H7 (cell line): ENCODE results near the gene POC5. TPM values are rescaled to one million over a fixed set of nuclear protein-coding genes. Genes with fewer than 3 reads are reported as not detected.
"Not testable (repeated sequence)": the region's sequence is repeated elsewhere in the genome, so short reads cannot be mapped to it uniquely, and the experiment has no call there.

Experiments
- DNase-seq: peaks from one replicate; pipeline ENCODE4 v3.0.0; 2012
- H3K27me3 ChIP-seq: 2 replicates; pipeline ENCODE4 v1.6.0; 2011; ENCODE audit warnings: mild to moderate bottlenecking, low read length; ENCODE audit not compliant: control insufficient read depth, insufficient read depth
- H3K36me3 ChIP-seq: replicated peaks from 2 replicates; pipeline ENCODE4 v1.5.1; 2011; ENCODE audit warnings: low read length; ENCODE audit not compliant: control insufficient read depth, insufficient read depth
- H3K4me3 ChIP-seq: 2 replicates; pipeline ENCODE4 v1.5.1; 2011; ENCODE audit warnings: low read depth, mild to moderate bottlenecking, control low read depth, low read length, moderate library complexity; ENCODE audit not compliant: insufficient read depth
- total RNA-seq: library from RNA; depleted of rRNA; stranded (reverse); fragments of >200 nt; shearing (Covaris generic); gene quantifications from 2 replicates; pipeline ENCODE4 v1.2.3, GENCODE V29; 2014

The POC5 gene
- total RNA-seq, 1 experiment from 2014 or later = 16.1 TPM

DNA sequence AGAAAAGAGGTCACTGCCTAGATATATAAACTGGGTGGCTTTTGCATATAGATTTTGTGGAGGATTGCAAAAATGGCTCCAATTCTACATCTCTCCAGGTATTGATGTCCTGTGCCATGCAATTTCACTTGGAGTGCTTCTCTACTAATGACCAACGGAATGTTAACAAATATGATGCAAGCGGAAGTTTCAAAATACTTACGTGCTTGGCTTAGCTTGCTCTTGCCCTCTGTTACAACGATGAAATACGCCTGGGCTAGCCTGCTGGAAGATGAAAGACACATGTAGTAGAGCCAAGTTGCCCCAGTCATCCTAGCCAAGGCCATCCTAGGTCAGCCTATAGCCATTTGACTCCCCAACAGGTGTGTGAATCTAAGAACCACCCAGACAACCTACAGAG is 3.6 kb upstream of the POC5 start:
- DNase-seq = no peak
- H3K27me3 ChIP-seq = no peaks in the 10 kb centered on the region
- H3K4me3 ChIP-seq = no peak overlapping the region
- H3K36me3 ChIP-seq = no peaks in the 10 kb centered on the region

DNA sequence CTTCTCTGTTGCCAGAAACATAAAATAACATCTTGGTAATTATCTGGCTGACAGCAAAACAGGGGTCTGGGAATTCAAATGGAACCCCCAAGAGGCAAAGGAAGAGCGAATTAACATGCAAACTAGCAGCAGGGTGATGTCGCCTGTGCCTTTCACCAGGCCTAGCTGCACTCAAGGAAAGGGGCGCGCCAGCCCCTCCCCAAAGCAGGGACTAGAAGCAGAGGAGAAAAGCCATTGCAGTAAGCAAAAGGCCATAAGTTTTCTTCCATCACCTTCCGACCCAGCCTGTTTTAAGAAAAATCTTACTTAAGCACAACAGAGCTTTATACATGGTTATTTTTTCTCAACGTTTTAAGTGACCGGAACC is 539 bp downstream of the POC5 start:
- peak overlapping the region; percentile 93 for H3K4me3 ChIP-seq
- no peaks in the 10 kb centered on the region for H3K27me3 ChIP-seq
- no peaks in the 10 kb centered on the region for H3K36me3 ChIP-seq
- DNase-seq = peak; percentile 44

DNA sequence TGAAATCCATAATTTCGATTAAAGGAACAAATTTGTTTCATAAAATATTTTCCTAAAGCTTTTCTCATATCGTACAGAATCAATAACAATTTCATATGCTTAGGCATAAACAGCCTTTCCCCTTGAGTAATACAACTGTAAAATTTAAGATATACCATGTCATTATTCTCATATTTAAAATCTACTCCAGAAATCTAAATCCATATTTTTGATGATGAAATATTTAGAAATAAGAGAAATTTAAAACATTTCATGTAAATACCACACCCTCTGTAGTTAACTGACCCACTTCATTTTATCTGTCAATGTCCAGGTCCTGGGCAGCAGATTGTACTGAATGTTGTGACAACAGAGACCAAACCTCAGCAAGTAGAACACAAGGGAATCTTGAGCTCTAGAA is 5.1 kb downstream of the POC5 start:
- Histone ChIP-seq H3K27me3 (no peaks in the 10 kb centered on the region), H3K36me3 (peaks cover 2% of the 10 kb centered on the region; the same call in 1 of the 2 replicates)

DNA sequence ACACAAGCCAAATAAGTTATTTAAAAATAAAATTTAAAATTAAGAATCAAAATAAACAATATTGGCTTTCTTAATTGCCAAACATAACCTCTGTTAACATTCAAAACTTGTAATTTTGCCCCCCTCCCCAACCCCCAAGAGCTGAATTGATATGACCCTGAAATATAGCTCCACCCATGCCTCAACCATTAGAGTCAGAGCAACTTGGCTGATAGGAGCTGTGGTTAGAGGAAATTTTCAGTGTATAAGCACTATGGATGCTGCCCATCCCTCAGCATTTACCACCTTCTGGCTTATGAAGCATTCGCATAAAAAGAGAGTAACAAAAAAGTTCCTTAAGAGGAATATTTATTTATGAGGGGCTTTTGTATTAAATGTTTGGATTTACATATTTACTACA is 6.1 kb downstream of the POC5 start:
- Histone ChIP-seq H3K4me3 (no peak overlapping the region), H3K27me3 (no peaks in the 10 kb centered on the region), H3K36me3 (peaks cover 2% of the 10 kb centered on the region; the same call in 1 of the 2 replicates)
- DNase-seq = no peak

More for the DNA sequence above, 5.1 kb downstream of the POC5 start:
- DNase-seq = no peak
- H3K4me3 ChIP-seq = no peak overlapping the region

DNA sequence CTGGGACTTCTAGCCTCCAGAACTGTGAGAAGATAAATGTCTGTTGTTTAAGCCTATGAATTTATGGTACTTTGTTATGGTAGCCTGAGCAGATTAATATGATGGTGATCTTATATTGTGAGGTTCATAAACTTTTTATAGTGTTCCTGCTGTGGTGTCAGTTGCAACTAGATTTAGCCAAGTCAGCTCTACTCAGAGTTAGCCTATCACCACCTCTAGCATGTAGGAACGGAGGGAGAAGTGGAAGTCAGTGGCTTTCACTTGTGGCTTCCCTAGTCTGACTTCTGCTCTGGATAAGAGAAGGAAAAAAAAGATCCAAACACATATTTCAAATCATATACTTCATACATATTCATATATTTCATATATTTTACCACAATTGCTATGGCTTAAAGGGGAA is 6.6 kb downstream of the POC5 start:
- DNase-seq = no peak
- no peak overlapping the region for H3K4me3 ChIP-seq
- H3K36me3 ChIP-seq = peaks cover 2% of the 10 kb centered on the region; the same call in 1 of the 2 replicates
- no peaks in the 10 kb centered on the region for H3K27me3 ChIP-seq

DNA sequence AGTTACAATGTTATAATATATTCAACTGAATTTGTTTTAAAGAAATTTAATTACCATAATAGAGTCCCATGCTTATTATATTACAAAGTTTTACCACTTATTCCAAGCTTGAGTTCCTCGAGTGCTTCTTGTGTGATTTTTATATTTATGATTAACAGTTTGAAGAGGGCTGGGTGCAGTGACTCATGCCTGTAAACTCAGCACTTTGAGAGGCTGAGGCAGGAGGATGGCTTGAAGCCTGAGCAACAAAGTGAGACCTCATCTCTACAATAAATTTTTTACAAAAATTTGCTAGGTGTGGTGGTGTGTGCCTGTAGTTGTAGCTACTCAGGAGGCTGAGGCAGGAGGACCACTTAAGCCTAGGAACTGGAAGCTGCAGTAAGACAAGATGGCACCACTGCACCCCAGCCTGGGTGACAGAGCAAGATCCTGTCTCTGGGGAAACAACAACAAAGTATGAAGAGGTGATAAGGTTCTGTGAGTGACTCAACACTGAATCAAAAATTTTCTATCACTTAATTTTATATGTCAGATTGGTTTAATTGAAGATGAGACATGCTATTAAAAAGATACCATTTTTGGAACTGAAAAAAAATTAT is 9.2 kb downstream of the POC5 start:
- Histone ChIP-seq H3K4me3 (no peak overlapping the region), H3K27me3 (no peaks in the 10 kb centered on the region), H3K36me3 (peaks cover 2% of the 10 kb centered on the region)
- DNase-seq = no peak

DNA sequence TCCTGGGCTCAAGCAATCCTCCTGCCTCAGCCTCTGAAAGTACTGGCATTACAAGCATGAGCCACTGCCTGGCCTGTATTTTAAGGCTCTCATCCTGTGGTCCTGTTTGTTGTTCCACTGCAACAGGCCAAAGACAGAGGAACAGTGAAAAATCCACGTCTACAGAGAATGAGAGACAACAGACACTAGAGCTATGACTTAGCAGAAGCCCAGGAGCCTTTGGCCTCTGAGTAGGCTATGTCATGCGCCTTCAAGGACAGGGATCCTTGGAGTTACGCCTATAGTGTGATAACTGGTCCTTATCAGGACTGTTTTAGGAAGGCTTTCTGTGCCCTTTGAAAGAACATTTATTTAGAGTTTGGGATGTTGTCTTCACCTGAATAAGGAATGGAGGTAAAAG is 10.5 kb downstream of the POC5 start:
- H3K27me3 ChIP-seq = no peaks in the 10 kb centered on the region
- peaks cover 5% of the 10 kb centered on the region for H3K36me3 ChIP-seq
- DNase-seq = no peak
- H3K4me3 ChIP-seq = no peak overlapping the region

DNA sequence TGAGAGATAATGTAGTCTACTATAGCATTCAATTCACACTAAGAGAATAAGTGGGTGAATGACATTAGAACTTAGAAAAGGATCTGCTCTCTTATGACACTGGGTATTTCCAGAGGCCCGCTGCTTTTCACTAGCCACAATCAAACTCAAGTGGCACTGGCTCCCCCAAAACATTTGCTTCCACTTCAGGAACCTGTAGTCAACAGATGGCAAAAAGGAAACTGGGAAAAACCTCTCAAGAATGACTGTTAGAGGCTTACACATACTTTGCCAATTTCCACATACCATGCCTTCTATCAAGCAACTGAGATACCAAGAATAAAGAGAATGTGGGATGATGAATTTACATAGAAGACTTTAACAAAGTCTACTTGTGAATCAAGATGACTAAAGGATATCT is 11.2 kb downstream of the POC5 start:
- DNase-seq = no peak
- H3K4me3 ChIP-seq = no peak overlapping the region
- H3K36me3 ChIP-seq = peaks cover 5% of the 10 kb centered on the region
- H3K27me3 ChIP-seq = no peaks in the 10 kb centered on the region

DNA sequence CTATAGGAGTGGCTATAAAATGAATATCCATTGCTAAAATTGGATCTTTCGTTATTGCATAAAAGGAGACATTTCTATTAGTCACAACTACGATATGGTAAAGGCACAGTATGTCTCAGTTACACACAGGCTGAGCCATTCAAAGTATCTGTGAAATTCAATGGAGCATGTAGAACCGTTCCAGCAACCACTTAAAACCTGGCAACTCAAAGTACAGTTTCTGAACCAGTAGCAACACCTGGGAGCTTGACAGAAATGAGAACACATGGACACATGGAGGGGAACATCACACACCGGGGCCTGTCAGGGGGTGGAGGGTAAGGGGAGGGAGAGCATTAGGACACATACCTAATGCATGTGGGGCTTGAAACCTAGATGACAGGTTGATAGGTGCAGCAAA is 15.4 kb downstream of the POC5 start:
- H3K4me3 ChIP-seq = no peak overlapping the region
- H3K36me3 ChIP-seq = peaks cover 3% of the 10 kb centered on the region; the same call in 1 of the 2 replicates
- no peaks in the 10 kb centered on the region for H3K27me3 ChIP-seq
- DNase-seq = no peak

DNA sequence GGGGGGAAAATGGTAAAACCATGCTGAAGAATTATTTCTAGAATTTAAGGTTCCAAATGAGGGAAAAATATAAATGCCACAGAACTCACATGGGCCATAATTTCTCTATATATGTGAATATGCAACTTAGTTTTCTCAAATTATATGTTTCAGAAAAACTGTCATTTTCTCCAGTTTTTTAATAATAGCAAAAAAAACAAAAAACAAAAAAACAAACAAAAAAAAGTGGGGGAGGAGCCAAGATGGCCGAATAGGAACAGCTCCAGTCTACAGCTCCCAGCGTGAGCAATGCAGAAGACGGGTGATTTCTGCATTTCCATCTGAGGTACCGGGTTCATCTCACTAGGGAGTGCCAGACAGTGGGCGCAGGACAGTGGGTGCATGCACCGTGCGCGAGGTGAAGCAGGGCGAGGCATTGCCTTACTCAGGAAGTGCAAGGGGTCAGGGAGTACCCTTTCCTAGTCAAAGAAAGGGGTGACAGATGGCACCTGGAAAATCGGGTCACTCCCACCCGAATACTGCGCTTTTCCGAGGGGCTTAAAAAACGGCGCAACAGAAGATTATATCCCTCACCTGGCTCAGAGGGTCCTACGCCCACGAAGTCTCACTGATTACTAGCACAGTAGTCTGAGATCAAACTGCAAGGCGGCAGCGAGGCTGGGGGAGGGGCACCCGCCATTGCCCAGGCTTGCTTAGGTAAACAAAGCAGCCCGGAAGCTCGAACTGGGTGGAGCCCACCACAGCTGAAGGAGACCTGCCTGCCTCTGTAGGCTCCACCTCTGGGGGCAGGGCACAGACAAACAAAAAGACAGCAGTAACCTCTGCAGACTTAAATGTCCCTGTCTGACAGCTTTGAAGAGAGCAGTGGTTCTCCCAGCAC is 21.5 kb downstream of the POC5 start:
- not testable (repeated sequence) for DNase-seq, H3K36me3 ChIP-seq, H3K27me3 ChIP-seq
- H3K4me3 ChIP-seq = peak overlapping the region; percentile 36

DNA sequence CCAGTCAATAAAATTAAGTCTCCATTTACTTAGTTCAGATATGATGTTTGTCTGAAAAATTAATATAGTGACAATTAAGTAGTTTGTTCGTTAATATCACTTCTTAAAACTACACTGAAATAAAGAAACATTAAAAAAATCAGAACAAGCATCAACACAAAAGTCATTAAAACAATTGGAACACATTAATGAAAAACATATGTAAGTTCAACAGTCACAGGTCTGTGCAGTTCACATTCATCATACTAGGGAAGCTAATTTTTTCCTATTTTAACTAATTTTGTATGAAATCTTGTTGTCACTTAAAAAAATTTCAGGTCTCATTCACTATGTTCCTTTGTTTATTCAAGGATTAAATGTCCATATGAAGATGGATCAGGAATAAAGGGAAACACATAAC is 22.5 kb downstream of the POC5 start:
- DNase-seq = no peak
- Histone ChIP-seq H3K27me3 (no peaks in the 10 kb centered on the region), H3K4me3 (no peak overlapping the region), H3K36me3 (no peaks in the 10 kb centered on the region; the same call in none of the 2 replicates)

DNA sequence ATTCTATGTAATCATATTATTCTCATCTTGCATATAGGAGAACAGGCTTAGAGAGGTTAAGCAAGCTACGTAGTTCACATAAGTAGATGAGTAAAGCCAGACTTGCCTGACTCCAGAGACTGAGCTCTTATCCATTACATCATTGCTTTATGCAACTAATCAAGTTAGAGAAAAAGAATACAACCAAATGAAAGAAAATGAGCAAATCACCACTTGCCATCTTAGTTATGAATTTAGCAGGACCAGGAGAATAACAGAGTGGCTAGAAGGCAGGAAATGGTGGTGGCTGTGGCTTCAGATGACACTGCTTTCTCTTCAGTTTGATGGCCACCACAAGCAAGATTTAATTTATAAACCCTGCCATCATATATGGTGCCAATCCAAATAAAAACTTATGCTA is 26.6 kb downstream of the POC5 start:
- Histone ChIP-seq H3K27me3 (no peaks in the 10 kb centered on the region), H3K4me3 (no peak overlapping the region), H3K36me3 (peaks cover 1% of the 10 kb centered on the region)
- DNase-seq = no peak

DNA sequence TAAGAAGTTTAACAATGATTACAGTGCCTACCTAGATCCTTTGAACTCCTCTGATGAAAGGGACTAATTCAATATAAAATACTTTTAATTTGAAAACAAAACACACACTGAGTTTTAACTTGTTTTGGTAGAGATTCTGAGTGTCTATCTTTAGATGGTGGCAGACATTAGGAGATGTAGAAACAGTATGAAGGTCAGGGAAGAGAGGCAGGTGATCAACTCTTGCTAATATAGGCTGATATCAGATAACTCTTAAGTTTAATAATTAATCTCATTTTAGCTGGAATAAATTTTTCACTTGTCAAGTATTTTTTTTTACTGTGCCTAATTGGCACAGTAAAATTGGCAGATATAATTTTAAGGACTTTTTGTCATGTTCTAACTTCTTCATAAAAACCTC is 30.8 kb downstream of the POC5 start:
- no peak overlapping the region for H3K4me3 ChIP-seq
- H3K27me3 ChIP-seq = no peaks in the 10 kb centered on the region
- peaks cover 3% of the 10 kb centered on the region for H3K36me3 ChIP-seq
- no peak for DNase-seq

DNA sequence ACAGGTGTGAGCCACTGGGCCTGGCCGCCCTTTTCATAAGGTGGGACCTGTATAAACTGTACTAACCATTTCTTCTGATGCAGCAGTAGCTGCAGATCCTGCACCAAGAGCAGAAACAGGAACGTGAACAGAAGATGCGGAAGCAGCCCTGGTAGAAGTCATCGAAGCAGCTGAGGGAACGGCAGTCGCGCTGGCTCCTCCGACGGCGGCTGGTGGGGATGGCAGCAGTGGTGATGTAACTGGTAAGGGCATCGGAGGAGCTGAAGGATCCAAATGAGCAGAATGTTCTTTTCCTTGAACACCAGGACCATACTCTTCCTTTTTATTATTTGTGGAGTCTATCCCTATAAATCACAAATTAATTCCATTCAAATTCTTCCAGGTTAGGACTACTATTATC is 32.1 kb downstream of the POC5 start:
- Histone ChIP-seq H3K4me3 (no peak overlapping the region), H3K27me3 (no peaks in the 10 kb centered on the region), H3K36me3 (peaks cover 3% of the 10 kb centered on the region)
- no peak for DNase-seq

DNA sequence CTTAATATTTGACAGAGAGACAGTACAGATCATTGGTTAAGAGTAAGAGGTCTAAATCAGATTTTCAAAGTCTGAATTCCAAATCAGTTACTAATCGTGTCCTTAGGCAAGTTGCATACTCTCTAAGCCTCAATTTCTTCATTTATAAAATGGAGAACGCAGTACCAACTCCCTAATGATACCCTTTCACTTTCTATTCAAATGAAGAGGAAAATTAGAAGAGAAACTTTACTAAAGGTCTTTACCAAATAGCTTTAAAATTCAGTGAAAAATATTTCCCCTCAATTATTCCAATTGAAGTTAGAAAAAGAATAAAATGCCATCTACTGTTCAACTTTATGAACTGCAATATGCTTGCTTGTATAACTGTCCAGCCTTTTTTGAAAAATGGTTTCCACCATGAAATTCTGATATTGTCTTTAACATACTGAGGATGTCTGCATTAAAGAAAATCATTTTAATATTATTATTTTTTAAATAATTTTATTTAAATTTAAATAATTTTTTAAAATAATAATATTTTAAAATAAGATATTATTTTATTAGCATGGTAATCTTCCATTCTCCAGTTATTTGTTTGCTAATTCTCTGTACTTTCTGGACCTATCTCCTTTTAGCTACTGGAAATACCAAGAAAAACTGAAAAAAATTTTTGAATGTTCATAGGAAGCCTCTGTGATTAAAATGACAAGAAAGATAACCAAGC is 36.0 kb downstream of the POC5 start:
- no peak for DNase-seq
- Histone ChIP-seq H3K4me3 (no peak overlapping the region), H3K27me3 (no peaks in the 10 kb centered on the region), H3K36me3 (0 out of 2 replicates have a peak, but pooled peaks cover 1% of the 10 kb centered on the region)
